Measurements from ENCODE around the gene GTF2A1L.

DNA sequence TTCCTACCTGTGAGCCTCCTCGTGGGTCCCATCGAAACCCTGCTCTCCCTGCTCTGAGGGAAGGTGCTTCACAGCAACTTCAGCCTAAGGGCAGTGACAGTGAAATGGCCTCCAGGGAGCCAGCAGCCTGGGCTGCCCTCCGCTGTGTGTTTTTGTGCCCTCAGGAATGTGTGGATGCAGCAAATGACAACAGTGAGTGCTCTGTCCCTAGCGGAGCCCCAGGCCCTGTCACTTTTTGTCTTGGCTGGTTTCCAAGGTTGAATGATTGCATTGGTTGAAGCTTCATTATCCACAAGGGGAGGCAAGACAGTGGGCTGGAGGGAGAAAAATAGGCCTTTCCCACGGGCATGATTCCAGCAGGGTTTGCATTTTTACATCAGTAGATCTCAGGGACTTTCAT is 44.8 kb upstream of the GTF2A1L start:
- no peak for TF ChIP-seq EZH2 (IDR thresholded peaks at IDR 0.05; ENCODE audit: insufficient read depth, poor library complexity, severe bottlenecking)
- TF ChIP-seq EZH2phosphoT487 (IDR thresholded peaks at IDR 0.05; ENCODE audit: insufficient read depth, low read depth), result no peak

All from GM23248 (cell line).